H7 (cell line): Measurements from ENCODE around the gene ANTXRL. TPM values are rescaled to one million over a fixed set of nuclear protein-coding genes. Genes with fewer than 3 reads are reported as not detected.
"Not testable (repeated sequence)": the region's sequence is repeated elsewhere in the genome, so short reads cannot be mapped to it uniquely, and the experiment has no call there.

Source experiments
- DNase-seq: peaks from one replicate; pipeline ENCODE4 v3.0.0; 2012
- H3K27me3 ChIP-seq: 2 replicates; pipeline ENCODE4 v1.6.0; 2011; ENCODE audit warnings: mild to moderate bottlenecking, low read length; ENCODE audit not compliant: control insufficient read depth, insufficient read depth
- H3K36me3 ChIP-seq: replicated peaks from 2 replicates; pipeline ENCODE4 v1.5.1; 2011; ENCODE audit warnings: low read length; ENCODE audit not compliant: control insufficient read depth, insufficient read depth
- H3K4me3 ChIP-seq: 2 replicates; pipeline ENCODE4 v1.5.1; 2011; ENCODE audit warnings: low read depth, mild to moderate bottlenecking, control low read depth, low read length, moderate library complexity; ENCODE audit not compliant: insufficient read depth
- total RNA-seq: library from RNA; depleted of rRNA; stranded (reverse); fragments of >200 nt; shearing (Covaris generic); gene quantifications from 2 replicates; pipeline ENCODE4 v1.2.3, GENCODE V29; 2014

The ANTXRL gene
- total RNA-seq, 1 experiment from 2014 or later: not detected

DNA sequence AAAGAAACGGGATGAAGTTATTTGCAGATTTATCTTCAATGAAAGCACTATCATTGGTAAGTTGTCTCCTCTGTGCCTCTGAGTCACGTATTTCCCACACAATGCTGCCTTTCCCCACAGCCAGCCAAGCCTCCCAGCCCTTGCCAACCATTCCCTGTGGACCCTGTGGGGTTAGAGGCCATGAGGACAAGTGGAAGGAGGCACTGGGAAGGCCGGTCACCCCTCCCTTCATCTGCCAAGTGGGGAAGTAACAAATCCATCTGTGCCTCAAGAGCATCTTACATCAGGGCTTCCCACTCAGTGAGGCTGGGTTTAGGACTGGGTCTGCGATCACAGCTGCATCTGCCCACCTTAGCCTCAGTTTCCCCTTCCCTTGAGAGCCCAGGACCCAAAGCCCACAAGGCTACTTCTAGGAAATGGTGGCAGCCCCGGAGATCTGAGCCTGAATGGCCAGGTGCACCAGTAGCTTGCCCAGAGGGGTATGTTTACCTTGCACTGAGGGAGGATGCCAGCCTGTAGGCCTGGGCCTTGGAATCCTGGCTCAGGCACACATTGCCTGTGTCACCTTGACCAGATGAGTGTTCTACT lies 16.1 kb downstream of the ANTXRL start:
- H3K36me3 ChIP-seq, H3K27me3 ChIP-seq, DNase-seq, H3K4me3 ChIP-seq: not testable (repeated sequence)

DNA sequence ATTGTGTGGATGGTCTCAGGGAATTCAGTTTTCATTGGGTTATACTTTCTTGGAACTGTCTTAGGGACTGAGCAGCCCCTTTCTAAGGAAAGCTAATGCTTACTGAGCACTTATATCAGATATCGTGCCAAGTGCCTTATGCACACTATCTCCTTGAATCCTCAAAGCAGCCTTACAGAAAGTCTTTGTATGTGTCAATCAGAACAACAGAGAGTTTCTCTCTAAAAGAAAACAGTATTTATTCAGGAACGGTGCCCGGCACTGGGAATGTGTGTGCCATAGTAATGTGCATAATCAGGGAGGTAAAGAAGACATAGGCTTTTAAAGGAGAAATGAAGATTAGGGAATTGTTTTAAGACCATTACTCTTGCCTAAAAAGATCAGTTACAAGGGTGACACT lies 17.3 kb downstream of the ANTXRL start:
- Histone ChIP-seq H3K36me3 (no peaks in the 10 kb centered on the region), H3K27me3 (no peaks in the 10 kb centered on the region), H3K4me3 (no peak overlapping the region)
- no peak for DNase-seq

DNA sequence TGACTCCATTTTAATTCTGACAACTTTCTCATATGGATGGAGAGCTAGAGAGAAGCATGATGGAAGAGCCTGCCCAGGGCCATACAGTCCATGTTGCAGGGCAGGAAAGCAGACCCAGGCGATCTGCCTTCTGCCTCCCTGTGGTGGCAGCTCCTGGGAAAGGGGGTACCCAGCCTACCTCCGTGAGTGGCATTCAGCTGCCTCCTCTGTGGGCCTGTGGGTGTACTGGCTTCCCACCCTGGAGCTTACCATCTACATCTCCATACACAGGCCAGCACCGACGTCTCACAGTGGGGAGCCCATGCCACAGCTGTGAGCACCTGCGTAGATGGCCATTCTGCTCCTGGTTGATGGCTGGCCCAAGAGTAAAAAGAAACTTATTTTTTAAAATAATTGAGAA lies 17.9 kb downstream of the ANTXRL start:
- H3K27me3 ChIP-seq, H3K4me3 ChIP-seq, DNase-seq, H3K36me3 ChIP-seq: not testable (repeated sequence)

DNA sequence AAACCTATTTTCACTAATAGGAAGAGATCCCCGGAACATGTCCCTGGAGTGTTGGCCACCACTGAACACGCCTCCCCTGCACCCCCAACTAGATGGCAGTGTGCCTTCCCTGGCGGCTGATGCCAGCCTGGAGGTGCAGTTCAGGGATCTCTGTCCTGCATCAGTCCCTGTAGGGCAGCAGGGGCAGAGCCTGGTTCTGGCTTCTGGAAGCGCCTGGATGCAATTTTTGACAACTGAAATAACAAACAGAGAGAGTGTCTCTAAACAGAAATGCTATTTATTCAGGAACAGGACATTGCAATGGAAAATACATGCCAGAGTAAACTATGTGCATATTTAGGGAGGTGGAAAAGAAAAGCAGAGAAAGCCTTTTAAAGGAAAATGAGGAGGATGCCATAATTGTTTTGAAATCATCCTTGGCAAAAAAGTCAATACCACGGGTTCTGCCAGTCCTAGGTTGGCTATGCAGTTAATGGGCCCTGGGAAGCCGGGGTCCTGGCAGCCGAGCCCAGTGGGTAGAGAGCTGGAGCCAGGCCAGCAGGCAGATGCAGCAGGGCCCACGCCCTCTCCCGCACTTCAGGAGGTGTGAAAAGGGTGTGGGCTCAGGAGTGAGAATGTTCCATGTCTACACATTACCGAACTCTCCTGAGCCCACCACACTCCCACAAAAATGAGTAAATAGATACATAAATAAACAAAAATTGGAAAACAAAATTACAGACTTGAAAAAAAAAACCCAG lies 18.5 kb downstream of the ANTXRL start:
- DNase-seq: no peak
- no peak overlapping the region for H3K4me3 ChIP-seq
- no peaks in the 10 kb centered on the region for H3K27me3 ChIP-seq
- no peaks in the 10 kb centered on the region for H3K36me3 ChIP-seq

DNA sequence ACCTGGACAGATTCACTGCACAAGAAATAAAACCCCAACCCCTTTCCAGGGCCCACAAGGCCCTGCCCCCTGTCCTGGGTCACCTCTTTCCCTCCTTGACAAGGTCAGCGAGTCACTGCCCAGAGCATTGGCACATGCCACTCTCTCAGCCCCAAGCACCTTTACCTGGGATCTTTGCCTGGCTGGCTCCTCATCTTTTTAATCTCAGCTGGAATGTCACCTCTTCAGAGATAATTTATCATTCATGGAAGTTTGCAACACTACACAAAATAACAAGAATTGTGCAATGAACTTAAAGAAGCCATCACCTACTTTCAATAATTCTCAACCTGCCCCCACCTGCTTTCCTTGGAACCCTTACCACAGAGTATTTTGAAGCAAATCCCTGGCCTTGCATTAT lies 19.2 kb downstream of the ANTXRL start:
- Histone ChIP-seq H3K4me3 (no peak overlapping the region), H3K27me3 (no peaks in the 10 kb centered on the region), H3K36me3 (no peaks in the 10 kb centered on the region)
- no peak for DNase-seq

DNA sequence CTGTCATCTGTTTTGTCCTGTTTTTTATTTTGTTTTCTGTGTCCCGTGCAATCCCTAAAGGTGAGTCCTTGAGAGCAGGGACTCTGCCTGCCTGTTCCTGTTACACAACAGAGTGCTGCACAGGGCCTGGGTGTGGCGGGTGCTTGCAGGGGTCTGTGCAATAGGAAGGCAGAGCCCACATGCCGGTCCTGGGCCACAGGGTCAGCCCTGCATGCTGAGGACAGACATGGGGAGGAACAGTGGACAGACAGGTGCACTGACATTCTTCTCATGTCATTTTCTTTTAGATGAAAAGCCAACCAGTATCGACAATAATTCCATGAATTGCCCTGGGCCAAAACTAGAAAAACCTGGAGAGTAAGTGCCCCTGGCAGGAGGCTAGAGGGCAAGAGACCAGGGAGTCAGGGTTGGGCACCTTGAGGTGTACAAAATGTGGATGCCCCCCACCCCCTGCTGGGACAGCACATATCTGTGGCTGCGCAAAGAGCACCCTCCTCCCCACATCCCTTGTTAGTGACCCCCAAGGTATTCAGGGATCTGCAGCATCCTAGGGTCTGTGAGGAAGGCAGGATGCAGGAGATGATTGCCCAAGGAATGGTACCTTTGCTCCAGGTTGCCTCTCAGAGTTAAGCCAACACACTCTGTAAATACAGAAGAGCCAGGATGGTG lies 19.9 kb downstream of the ANTXRL start:
- DNase-seq: no peak
- Histone ChIP-seq H3K4me3 (no peak overlapping the region), H3K27me3 (no peaks in the 10 kb centered on the region), H3K36me3 (no peaks in the 10 kb centered on the region)

DNA sequence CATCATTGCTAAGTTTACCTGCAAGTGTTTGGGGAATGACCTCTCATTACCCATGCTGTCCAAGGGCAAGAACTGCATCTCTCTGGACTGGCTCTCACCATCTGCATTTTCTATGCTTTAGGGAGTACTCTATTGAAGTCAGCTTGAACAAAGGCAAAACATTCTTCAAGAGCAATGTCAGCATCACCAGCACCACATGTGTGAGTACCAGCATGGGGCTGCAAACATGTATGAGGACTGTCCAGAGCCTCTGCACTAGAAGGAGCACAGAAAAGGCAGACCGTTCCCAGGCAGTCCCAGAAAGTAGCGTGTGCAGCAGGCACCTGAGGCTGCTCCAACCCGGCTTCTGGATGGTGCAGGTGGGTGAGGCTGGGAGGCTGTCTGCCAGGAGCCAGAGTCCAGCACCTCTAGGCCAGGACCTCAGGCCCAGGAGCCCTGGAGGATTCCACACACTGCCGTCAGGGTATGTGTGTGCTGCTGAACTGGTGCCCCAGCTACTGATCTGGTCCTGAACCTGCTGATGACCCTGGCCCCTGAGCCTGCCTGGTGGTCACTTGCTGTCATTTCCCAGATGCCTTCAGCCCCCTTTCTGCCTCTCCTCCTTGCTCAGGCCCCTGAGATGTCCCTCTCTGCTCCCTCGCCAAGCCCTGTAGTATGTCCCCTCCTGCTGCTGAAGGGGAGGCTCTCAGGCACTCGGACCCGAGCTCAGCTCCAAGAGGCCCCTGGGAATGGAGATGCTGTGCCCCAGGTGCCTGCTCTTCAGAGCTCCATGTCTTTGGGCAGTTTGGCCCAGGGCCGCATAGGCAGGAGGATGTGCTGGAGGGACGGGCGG lies 20.7 kb downstream of the ANTXRL start:
- H3K4me3 ChIP-seq: no peak overlapping the region
- no peak for DNase-seq
- H3K36me3 ChIP-seq: no peaks in the 10 kb centered on the region
- no peaks in the 10 kb centered on the region for H3K27me3 ChIP-seq

DNA sequence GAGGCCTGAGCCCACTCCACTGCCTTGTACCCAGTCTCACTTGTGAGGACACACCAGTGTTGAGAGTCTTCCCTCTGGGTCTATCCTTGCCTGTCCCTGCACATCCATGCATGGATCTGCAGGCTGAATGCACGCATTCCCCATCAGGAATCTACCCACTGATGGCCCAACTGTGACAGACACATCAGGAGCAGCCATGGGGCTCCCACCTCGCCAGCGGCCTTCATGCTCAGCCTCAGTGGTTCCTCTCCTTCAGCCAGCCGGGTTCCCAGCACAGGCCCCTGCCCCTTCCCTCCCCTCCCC lies 21.3 kb downstream of the ANTXRL start:
- Histone ChIP-seq H3K4me3 (no peak overlapping the region), H3K36me3 (no peaks in the 10 kb centered on the region), H3K27me3 (no peaks in the 10 kb centered on the region)
- DNase-seq: no peak

DNA sequence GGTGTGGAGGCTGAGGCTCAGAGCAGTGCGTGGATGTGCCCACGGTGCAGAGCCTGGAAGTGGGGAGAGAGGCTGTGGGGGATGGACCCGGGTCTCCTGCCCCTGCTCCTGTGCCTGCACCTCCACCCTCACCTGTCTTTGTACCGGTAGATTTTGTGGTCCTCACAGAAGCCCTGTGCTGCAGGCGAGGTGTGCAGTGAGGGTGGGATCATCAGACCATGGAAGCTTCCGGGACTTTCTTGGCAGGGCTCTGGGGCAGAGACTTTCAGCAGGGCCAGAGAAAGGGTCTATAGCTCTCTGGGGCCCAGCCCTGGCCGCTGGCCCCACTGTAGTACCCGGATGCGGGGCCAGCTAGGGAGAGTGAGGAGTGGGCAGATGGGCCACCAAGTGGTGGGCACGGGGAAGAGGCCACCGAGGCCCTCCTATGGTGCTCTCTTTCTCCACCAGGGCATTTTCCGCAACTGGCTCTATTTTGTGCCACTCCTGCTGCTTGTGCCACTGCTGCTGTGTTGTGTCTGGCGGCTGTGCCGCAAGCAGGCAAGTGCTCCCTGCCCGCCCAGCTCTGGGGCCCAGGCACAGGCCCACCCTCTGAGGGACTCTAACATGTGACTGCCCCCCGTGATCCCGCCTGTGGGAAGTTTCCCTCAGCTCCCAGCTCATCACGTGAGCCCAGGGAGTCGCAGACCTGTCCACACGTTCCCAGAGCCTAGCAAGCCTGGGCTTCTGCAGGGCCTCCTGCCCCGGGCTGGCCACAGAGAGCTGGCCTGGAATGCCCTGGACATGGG lies 22.1 kb downstream of the ANTXRL start:
- Histone ChIP-seq H3K27me3 (no peaks in the 10 kb centered on the region), H3K36me3 (no peaks in the 10 kb centered on the region), H3K4me3 (no peak overlapping the region)
- peak; percentile 59 for DNase-seq

DNA sequence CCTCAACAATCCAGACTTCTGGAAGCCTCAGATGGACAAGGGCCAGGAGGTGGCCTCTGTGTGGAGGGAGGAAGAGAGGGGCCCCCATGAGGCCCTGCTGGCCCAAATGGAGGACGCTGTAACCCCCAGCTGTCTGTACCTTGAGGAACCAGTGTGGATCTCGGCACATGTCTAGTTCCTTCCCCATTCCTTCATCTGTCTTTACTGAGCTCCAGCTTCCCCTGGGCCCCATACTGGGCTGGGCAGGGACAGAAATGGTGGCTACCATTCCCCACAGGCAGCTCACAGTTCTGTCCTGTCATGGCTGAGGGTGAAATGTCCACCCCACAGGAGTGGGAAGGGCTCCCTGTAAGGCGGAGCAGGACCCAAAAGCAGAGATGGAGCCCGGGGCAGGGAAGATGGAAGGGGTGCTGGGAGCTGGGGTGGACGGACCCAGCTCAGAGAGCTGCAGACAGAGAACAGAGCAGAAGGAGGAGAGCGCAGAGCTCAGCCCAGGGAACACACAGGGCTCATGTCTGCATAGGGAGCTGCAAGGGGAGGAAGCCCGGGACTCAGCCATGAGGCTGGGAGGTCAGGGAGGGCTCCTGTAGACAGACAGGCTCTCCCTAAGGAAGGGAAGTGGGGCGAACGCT lies 22.8 kb downstream of the ANTXRL start:
- Histone ChIP-seq H3K36me3 (no peaks in the 10 kb centered on the region), H3K4me3 (no peak overlapping the region), H3K27me3 (no peaks in the 10 kb centered on the region)
- DNase-seq: no peak

DNA sequence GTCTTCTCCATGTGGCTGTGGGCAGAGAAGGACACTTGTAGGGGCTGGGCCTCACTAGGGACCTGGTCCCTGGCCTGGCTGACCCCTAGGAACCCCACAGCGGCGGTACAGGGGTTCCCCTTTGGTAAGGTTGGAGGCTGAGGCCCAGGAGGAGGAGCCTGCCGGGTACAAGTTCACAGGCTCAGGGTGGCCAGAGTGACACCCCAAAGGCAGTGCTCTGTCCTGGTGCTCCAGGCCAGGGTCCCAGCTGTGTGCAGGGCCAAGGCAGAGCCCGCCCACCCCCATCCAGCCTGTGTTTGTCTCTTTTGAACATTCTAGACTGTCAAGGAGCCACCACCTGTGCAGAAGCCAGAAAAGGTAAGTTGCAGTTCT lies 23.3 kb downstream of the ANTXRL start:
- no peak for DNase-seq
- no peaks in the 10 kb centered on the region for H3K27me3 ChIP-seq
- no peaks in the 10 kb centered on the region for H3K36me3 ChIP-seq
- no peak overlapping the region for H3K4me3 ChIP-seq

DNA sequence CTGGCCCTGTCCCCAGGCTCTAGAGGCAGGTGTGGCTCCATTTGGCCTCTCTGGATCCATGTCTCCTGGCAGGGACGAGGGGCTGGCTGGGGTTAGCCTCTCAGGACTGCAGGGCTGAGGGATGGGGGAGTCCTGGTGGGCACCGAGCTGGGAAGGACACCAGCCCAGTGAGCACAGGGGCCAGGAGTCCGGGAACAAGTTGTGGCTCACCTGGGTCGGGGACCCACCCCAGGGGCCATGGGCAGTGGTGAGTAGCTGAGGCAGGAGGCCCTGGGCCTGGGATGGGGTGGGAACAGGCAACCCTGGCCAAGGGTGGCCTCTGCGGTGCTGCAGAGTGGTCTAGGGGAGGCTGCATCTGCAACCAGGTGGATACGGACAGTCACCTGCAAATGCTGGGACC lies 24.1 kb downstream of the ANTXRL start:
- no peak overlapping the region for H3K4me3 ChIP-seq
- H3K36me3 ChIP-seq: no peaks in the 10 kb centered on the region
- H3K27me3 ChIP-seq: no peaks in the 10 kb centered on the region
- no peak for DNase-seq

DNA sequence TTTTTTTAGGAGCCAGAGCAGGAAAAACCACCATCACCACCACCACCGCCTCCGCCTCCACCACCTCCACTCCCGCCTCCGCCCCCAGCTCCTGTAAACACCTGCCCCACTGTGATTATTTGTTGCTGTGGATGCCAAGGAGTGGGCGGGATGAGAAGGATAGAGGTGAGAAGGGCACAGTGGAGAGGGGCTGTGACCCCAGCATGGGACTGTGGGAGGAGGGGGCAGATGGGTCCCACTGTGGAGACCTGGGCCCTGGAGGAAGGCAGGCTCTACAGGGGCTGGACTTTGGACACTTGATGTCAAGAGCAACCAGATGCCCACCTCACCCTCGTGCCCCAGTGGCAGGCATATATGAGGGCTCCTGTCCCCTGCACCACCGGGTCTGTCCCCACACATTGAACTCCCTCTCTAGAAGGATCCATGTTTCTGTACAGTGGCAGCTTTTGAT lies 24.7 kb downstream of the ANTXRL start:
- DNase-seq: no peak
- Histone ChIP-seq H3K4me3 (no peak overlapping the region), H3K36me3 (no peaks in the 10 kb centered on the region), H3K27me3 (no peaks in the 10 kb centered on the region)

DNA sequence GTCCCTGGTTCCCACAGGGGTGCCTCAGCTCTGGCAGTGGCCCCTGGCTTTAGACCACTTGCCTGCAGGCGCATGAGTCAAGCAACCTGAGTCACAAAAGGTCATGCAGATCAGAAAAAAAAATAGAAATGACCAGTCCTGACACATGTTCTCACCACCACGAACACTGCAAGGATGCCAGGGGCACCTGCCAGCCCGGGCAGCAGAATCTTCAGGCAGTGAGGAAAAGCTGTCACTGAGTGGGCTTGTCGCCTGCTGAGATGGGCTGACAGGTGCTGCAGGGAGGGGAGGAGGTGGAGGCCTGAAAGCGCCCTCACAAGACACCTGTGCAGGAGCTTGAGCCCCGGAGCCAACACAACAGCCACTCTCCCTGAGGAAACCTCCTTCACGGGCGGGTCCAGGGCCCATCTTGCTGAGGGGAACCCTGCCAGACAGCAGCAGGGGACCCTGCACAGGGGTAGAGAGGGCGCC lies 25.2 kb downstream of the ANTXRL start:
- not testable (repeated sequence) for H3K36me3 ChIP-seq, H3K27me3 ChIP-seq, H3K4me3 ChIP-seq, DNase-seq
